Heart left ventricle (tissue), 16 donors: Measurements from ENCODE around the gene ZBTB47. TPM values are rescaled to one million over a fixed set of nuclear protein-coding genes. Genes with fewer than 3 reads are reported as not detected.

Source experiments
- ATAC-seq, 4 donors: fragments of 200-7000 bp; cut with Tn5 transposase; one replicate each; pipeline ENCODE4 v1.9.1; 2020 to 2022; ENCODE audit warnings: moderate library complexity in 4 of 4, mild to moderate bottlenecking in 3 of 4, moderate number of reproducible peaks in 1 of 4
- DNase-seq, 5 donors: peaks; one replicate each; pipeline ENCODE4 v3.0.0-alpha.2; 2020
- H3K27ac ChIP-seq, 12 donors: fragments of 200-600 bp; sonication (generic) in 4 of 12; one replicate each; pipeline versions ENCODE4 v1.5.0 to v1.8.0; 2016 to 2022; ENCODE audit warnings: mild to moderate bottlenecking in 2 of 12
- H3K27me3 ChIP-seq, 9 donors: fragments of 200-600 bp; sonication (generic) in 2 of 9; one replicate each; pipeline versions ENCODE4 v1.5.1 to v1.8.0; 2016 to 2022; ENCODE audit warnings: mild to moderate bottlenecking in 3 of 9
- H3K36me3 ChIP-seq, 9 donors: fragments of 200-600 bp; sonication (generic) in 2 of 9; one replicate each; pipeline versions ENCODE4 v1.5.0 to v1.8.0; 2018 to 2022; ENCODE audit warnings: mild to moderate bottlenecking in 2 of 9
- H3K4me1 ChIP-seq, 12 donors: fragments of 200-600 bp; sonication (generic) in 4 of 12; one replicate each; pipeline versions ENCODE4 v1.5.0 to v1.8.0; 2016 to 2022; ENCODE audit warnings: mild to moderate bottlenecking in 3 of 12
- H3K4me3 ChIP-seq, 12 donors: fragments of 200-600 bp; sonication (generic) in 4 of 12; one replicate each; pipeline versions ENCODE4 v1.5.0 to v1.8.0; 2017 to 2022; ENCODE audit warnings: mild to moderate bottlenecking in 9 of 12, moderate library complexity in 4 of 12
- H3K9me3 ChIP-seq, 12 donors: fragments of 200-600 bp; sonication (generic) in 4 of 12; one replicate each; pipeline versions ENCODE4 v1.5.0 to v1.8.0; 2016 to 2022; ENCODE audit warnings: mild to moderate bottlenecking in 1 of 12
- POLR2A ChIP-seq, 2 donors: fragments of 450-650 bp; IDR thresholded peaks; one replicate each; pipeline ENCODE4 v1.6.1; 2017; ENCODE audit warnings: antibody characterized with exemption in 2 of 2, mild to moderate bottlenecking in 2 of 2, moderate library complexity in 2 of 2
- WGBS, 4 donors: extraction: QIAGEN DNeasy Blood & Tissue Kit in 2 of 4; methylation state at CpG; one replicate each; pipeline versions ENCODE4 v1.1.5 to v1.1.7; 2013 to 2018; 5-methylcytosine and 5-hydroxymethylcytosine counted together
- intact Hi-C, 10 donors: fragments of 100-400 bp; cut with DNase I; formaldehyde crosslinking; loops; one replicate each; pipeline versions ENCODE4 v1.11.1 to v1.14.2; 2022
- long read RNA-seq, 3 donors: library from polyadenylated mRNA; unstranded; transcript quantifications; one replicate each; pipeline ENCODE4 v2.0.0, GENCODE V29; 2020 to 2021
- polyA plus RNA-seq, 2 donors: library from polyadenylated mRNA; stranded (reverse); fragments of 200-250 nt; gene quantifications; one replicate each; pipeline ENCODE4 v1.2.3, GENCODE V29; 2013
- total RNA-seq, 9 donors: library from RNA; depleted of rRNA in 2 of 9; stranded (reverse); fragments of >200 nt in 2 of 9; fragmentation: NEBNext Ultra II Directional in 3 of 9; extraction: Animal tissue kit (Norgen Biotek cat#: 25700) in 3 of 9; gene quantifications; one replicate each; pipeline versions ENCODE4 v1.1.0 to v1.2.4, GENCODE V29; 2016 to 2023
- TF ChIP-seq, protein P1 (sequence below), 12 donors: fragments of 200-600 bp; sonication (generic) in 4 of 12; IDR thresholded peaks; one replicate each; pipeline versions ENCODE4 v1.5.0 to v1.8.0; 2018 to 2022; ENCODE audit warnings: antibody characterized with exemption in 12 of 12, mild to moderate bottlenecking in 5 of 12
- donor health status: ischemic (EF 13 %, LVEDD 7.1; RV severe dilation, severe dysfunction).
- donor health status: healthy with polysubstance abuse.
- donor health status: DM: no; HTN: yes; CAD: no.
- donor health status: DM: no; HTN: no; CAD: no.
- donor health status: ischemic (EF 25% LVEDD 6.9; RV normal size, moderate dysfunction).
- donor health status: ischemic (EF 25% LVEDD 5.7; RV mildly dilated, moderate dysfunction).
- donor health status: healthy.
- donor health status: DM: yes; HTN: yes; CAD: no.
- donor health status: ischemic (EF 35%, LVEDD 5.7; RV mildly dilated, moderate dysfunction).
- donor health status: nonischemic (EF 11% LVEDD 7.7; RV severe dilation, severe dysfunction).
- donor health status: DM: yes; HTN: yes; CAD: no.
- donor health status: PGD.
- donor health status: ischemic (EF 29% LVEDD 5.4; RV normal size, mild dysfunction).
- donor health status: nonischemic (EF 23%, LVEDD 6.1; RV moderate dilation, normal function).

Gene ZBTB47
- total RNA-seq (100 to 1,000 TPM in 7 of 9 donors, 10 to 100 TPM in 2; 76.6 to 184 (median 131) TPM), polyA plus RNA-seq (100 to 1,000 TPM; 110 to 111 TPM)
- long read RNA-seq, donor 1, partial matches to known transcripts, result 184 of 194 reads
- long read RNA-seq, donor 1, other reads (novel, unspliced or antisense), result 10 of 194 reads
- long read RNA-seq, donor 2, partial matches to known transcripts, result 220 of 222 reads
- long read RNA-seq, donor 2, other reads (novel, unspliced or antisense), result 2 of 222 reads
- long read RNA-seq, donor 3, partial matches to known transcripts, result 63 of 197 reads
- long read RNA-seq, donor 3, other reads (novel, unspliced or antisense), result 134 of 197 reads

DNA sequence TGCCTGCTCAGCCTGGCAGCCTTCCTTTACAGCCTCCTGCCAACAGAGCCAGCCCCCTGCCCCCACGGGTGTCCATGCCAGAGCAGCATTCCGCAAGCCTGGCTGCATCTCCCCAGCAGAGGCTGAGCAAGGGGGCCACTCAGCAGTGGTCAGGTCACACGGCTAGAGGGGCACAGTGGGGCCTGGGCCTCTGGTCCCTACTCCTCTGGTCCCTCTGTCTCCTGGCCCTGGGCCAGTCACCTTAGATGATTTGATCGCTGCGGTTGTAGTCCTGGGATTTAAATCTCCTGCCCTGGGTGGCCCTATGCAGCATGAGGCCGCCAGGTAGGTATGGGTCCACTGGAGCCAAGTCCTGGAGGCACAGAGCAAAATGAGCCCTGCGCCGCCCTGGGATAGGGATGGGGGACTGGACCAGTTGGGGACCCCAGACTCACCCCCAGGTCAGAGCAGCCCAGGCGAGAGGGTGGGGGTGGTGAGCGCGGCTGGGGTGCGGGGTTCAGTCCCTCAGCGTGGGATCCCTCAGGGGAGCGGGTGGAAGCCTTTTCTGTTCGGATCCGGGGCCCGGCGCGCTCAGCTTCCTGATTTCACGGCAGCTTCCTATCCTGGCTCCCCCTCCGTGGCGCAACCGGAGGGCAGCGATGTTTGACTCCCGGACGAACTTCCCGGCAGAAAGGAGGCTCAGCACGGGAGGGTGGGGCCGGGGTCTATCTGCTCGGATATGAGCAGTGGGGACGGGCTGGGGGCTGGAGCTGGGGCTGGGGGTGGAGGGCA, at the start of gene ZBTB47:
Gene ZBTB47 (plus strand): TSS at position 138 of the 771 bp plus-strand sequence. CDS start 4,659 bp downstream, outside the sequence.
- intact Hi-C loops, result loop anchor here (1.0 to 10.0 kb wide), 8 partner anchors 31 to 91 kb away; partner anchors contain the start of genes NKTR (in 7 of the 10), SEC22C (in 2 of the 10) and KLHL40 (in 1 of the 10)
- DNase-seq (peak; percentile 68 to 86 (median 77)), ATAC-seq (peak; percentile 30 to 77 (median 54))
- TF ChIP-seq POLR2A (IDR thresholded peaks at IDR 0.05), result no peak
- TF ChIP-seq, protein P1, sequence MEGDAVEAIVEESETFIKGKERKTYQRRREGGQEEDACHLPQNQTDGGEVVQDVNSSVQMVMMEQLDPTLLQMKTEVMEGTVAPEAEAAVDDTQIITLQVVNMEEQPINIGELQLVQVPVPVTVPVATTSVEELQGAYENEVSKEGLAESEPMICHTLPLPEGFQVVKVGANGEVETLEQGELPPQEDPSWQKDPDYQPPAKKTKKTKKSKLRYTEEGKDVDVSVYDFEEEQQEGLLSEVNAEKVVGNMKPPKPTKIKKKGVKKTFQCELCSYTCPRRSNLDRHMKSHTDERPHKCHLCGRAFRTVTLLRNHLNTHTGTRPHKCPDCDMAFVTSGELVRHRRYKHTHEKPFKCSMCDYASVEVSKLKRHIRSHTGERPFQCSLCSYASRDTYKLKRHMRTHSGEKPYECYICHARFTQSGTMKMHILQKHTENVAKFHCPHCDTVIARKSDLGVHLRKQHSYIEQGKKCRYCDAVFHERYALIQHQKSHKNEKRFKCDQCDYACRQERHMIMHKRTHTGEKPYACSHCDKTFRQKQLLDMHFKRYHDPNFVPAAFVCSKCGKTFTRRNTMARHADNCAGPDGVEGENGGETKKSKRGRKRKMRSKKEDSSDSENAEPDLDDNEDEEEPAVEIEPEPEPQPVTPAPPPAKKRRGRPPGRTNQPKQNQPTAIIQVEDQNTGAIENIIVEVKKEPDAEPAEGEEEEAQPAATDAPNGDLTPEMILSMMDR (IDR thresholded peaks at IDR 0.05), result no peak
- Histone ChIP-seq H3K4me1 (peaks cover 11 to 86% (median 50%) of the 10 kb centered on the region in 12 donors), H3K36me3 (peaks cover 0 to 25% (median 17%) of the 10 kb centered on the region in 9 donors), H3K9me3 (no peaks in the 10 kb centered on the region), H3K27ac (peak within 1 kb of the TSS; percentile 84 to 99 (median 94)), H3K27me3 (no peaks in the 10 kb centered on the region), H3K4me3 (peak within 1 kb of the TSS; percentile 59 to 99 (median 86))
- 2 to 5% (median 4%) methylated on average over 8 to 31 of the region's 31 CpGs for WGBS, 4 donors

DNA sequence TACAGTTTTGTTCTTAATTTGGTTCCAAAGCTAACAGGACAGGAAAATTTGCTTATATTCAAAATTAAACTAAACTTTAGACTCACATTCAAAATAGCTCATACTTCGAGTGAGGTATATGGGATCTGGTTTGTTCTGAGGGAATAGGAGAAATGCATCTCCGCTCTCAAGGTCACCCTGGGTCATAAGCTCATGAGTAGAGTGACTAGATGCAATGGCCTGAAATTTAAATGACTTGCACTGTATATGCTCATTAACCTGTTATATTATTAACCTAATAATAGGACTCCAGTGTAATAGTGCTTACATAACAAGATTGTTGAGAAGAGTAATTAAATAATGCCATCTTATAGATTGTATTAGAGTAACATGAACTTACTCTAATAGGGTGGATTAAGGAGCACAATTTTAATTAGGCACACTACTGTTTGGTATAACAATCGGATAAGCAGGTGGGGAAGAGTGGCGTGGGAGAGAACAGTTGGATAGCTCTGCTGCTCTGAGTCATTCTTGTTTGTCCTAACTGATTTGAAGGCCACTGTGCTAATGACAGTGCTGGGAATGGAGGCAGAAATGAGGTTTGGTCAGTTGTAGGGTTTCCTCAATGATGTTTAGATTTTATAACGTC, 47.8 kb upstream of the ZBTB47 start:
- H3K27ac ChIP-seq, result peak overlapping the region in 11 of 12 donors; percentile 22 to 71 (median 49)
- H3K9me3 ChIP-seq, result peaks cover 0 to 13% (median 2%) of the 10 kb centered on the region in 12 donors
- no peak overlapping the region for H3K4me3 ChIP-seq
- no peak for TF ChIP-seq POLR2A (IDR thresholded peaks at IDR 0.05)
- TF ChIP-seq, protein P1 (IDR thresholded peaks at IDR 0.05), result no peak
- peaks cover 0 to 70% (median 50%) of the 10 kb centered on the region in 12 donors for H3K4me1 ChIP-seq
- intact Hi-C loops, result loop anchor here in 1 of 10 donors (10.0 kb wide), 1 partner anchor 139 kb away; no protein-coding TSS in a partner anchor
- 42 to 50% (median 46%) methylated on average over 5 of the region's 5 CpGs for WGBS, 4 donors
- no peaks in the 10 kb centered on the region for H3K27me3 ChIP-seq
- ATAC-seq, result peak; percentile 51 to 72 (median 68)
- peak in 1 of 5 donors; percentile 47 for DNase-seq
- peaks cover 0 to 43% (median 32%) of the 10 kb centered on the region in 9 donors for H3K36me3 ChIP-seq

DNA sequence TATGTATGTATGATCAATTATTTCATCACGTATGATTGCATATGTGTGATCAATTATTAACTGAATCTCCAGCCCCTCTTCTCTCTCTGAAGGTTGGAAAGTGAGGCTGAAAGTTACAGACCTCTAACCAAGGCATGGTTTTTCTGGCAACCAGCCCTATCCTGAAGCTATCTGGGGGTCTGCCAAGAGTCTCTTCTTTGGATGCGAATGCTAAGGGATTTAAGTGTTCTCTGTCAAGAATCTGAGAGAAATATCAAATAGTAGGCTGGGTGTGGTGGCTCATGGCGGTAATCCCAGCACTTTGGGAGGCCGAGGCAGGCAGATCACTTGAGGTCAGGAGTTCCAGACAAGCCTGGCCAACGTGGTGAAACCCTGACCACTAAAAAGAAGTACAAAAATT, 44.9 kb upstream of the ZBTB47 start:
- Histone ChIP-seq H3K4me1 (peaks cover 3 to 78% (median 59%) of the 10 kb centered on the region in 12 donors), H3K4me3 (no peak overlapping the region), H3K36me3 (peaks cover 0 to 50% (median 38%) of the 10 kb centered on the region in 9 donors), H3K27me3 (no peaks in the 10 kb centered on the region), H3K27ac (peak overlapping the region in 8 of 12 donors; percentile 7 to 53 (median 18)), H3K9me3 (peaks cover 0 to 10% (median 2%) of the 10 kb centered on the region in 12 donors)
- DNase-seq, result no peak
- TF ChIP-seq, protein P1 (IDR thresholded peaks at IDR 0.05), result no peak
- no peak for TF ChIP-seq POLR2A (IDR thresholded peaks at IDR 0.05)
- WGBS, 4 donors, result 27 to 41% (median 31%) methylated on average over 5 of the region's 5 CpGs
- intact Hi-C loops, result loop anchor here in 1 of 10 donors (10.0 kb wide), 1 partner anchor 136 kb away; no protein-coding TSS in a partner anchor
- ATAC-seq, result peak in 1 of 4 donors; percentile 6
